Measurements from ENCODE around the gene COL6A6.
"Not testable (repeated sequence)": the region's sequence is repeated elsewhere in the genome, so short reads cannot be mapped to it uniquely, and the experiment has no call there.

COL6A6 gene

DNA sequence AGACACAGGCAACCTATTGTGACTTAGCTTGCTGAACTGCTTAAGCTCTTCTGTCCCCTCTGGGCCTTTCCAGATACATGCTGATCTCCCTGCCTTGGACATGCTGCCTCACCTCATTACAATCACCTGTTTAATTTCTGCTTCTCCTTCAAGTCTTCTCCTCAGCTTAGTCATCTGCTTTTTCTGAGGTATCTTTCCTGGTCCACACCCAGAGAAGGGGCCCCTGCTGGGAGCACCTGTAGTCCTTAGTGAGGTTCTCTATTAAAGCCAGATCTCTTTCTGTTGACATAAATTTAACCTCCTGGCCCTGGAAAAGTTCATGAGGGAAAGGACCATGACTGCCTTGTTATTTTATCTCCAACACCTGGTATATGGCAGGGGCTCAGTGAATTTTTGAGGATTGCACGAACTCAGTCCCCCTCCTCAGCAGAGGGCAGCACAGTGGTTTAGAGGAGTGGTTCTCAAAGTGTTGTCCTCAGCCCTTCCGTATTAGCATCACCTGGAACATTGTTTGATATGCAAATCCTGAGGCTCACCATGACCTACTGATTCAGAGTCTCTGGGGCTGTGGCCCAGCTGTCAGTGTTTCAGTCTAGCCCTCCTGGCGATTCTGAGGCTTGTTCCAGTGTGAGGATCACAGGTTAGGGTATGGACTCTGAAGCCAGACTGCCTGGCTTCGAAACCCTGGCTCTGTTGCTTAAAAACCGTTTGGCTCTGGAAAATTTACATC, 12.7 kb downstream of the COL6A6 start:
- DNase-seq (ENCODE audit: low read depth in 2 of 2) = no peak

DNA sequence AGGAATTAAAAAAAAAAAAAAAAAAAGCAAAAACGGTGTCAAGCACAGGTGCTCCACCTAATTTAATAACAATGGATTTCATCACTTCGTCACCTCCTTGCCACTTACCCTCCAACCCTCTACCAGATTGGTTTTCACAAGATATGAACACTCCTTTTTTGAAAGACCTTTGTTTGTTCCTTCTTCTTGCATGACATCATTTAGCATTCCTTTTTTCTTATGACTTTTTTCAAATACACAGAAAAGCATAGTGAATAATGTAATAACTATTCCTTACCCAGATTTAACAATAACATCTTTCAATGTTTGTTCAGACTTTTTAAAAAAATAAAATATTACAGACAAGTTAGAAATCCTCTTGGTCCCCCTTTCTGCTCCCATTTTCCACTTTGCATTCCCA, 16.3 kb downstream of the COL6A6 start:
- DNase-seq (ENCODE audit: low read depth in 2 of 2) = no peak

DNA sequence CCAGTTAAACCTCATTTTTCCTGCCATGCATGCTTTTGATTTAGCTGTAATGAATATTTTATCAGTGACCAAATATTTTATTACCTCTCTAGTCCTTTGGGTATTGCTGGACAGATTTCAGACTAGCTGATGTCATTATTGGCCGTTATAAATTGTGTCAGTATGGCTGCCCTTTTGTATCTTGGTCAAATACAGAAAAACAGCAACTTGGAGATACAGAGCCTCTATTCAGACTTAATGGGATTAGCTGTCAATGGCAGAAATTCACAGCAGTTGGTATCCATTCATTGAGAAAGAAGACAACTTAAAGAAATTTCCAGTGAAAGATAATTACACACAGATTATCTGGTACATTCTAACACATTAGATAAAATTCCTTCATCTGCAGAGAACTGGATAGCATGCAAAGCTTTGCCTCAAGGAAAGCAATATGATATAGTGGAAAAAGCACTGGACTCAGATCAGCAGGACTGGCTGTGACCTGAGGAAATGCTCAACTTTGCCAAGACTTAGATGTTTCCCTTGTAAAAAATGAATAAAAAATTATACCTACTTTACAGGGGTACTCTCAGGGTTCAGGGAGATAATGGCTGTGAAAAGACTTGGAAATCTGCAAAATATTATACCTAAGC, 20.8 kb downstream of the COL6A6 start:
- DNase-seq (ENCODE audit: low read depth in 2 of 2) = no peak

GRCh38 chr3:130539005-130539404, 22.0 kb downstream of the COL6A6 start:
- peak; percentile 9 to 10 for DNase-seq (ENCODE audit: low read depth in 2 of 2)

DNA sequence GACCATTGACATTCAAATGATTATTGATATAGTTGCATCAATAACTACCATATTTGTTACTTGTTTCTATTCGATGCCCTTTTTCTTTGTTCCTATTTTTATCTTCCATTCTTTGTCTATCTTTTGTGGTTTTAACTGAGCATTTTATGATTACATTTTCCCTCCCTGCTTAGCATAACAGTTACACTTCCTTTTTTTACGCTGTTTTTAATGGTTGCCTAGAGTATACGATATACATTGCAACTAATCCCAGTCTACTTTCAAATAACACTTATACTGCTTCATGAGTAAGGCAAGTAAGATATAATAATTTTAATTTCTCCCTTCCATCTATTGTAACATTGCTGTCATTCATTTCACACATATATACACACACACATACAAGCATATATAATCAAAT, 26.3 kb downstream of the COL6A6 start:
- no peak for DNase-seq (ENCODE audit: low read depth in 2 of 2)

- no peak for DNase-seq (ENCODE audit: low read depth in 2 of 2)
Observed at GRCh38 chr3:130546920-130547679, 30.1 kb downstream of the COL6A6 start.

DNA sequence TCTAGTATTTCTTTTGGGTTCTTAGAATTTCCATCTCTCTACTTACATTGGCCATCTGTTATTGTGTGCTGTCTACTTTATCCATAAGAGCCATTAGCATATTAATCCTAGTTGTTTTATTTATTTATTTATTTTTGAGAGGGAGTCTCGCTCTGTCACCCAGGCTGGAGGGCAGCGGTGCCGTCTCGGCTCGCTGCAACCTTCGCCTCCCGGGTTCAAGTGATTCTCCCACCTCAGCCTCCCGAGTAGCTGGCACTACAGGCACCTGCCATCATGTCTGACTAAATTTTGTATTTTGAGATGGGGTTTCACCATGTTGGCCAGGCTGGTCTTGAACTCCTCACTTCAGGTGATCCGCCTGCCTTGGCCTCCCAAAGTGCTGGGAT, 30.7 kb downstream of the COL6A6 start:
- DNase-seq (ENCODE audit: low read depth in 2 of 2) = not testable (repeated sequence)

GRCh38 chr3:130548356-130548755, 31.4 kb downstream of the COL6A6 start:
- no peak for DNase-seq (ENCODE audit: low read depth in 2 of 2)

GRCh38 chr3:130557336-130558035, 40.5 kb downstream of the COL6A6 start:
- no peak for DNase-seq (ENCODE audit: low read depth in 2 of 2)

DNA sequence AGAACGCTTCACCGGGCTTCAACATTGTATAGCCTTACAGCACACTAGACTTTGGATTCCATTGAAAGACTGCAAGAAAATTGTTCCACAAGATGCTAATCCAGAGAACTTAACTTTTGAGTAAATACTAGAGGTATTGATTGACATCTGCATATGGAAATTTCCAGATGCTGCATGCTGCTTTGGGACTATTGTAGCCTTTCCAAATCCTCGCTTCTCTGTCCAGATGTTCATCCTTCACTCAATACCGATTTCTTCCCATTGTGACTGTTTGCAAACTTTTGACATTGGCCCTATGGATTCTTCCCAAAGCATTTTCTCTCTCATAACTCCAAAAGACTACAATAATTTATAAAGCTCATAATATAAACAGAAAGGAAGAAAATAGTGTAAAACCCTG, 41.4 kb downstream of the COL6A6 start:
- no peak for DNase-seq (ENCODE audit: low read depth in 2 of 2)

- no peak for DNase-seq (ENCODE audit: low read depth in 2 of 2)
Observed at GRCh38 chr3:130565224-130565623, 48.2 kb downstream of the COL6A6 start.
